OCI-M1 (cell line): ENCODE measurements around the gene GPHN.
A peak's percentile ranks its signal among the peaks of the same experiment; 100 is the strongest.
"Not testable (repeated sequence)": the region's sequence is repeated elsewhere in the genome, so short reads cannot be mapped to it uniquely, and the experiment has no call there.

Experiments
- DNase-seq: peaks from one replicate; lab custom pipeline; 2025; lab: John Stamatoyannopoulos, UW

GPHN gene

DNA sequence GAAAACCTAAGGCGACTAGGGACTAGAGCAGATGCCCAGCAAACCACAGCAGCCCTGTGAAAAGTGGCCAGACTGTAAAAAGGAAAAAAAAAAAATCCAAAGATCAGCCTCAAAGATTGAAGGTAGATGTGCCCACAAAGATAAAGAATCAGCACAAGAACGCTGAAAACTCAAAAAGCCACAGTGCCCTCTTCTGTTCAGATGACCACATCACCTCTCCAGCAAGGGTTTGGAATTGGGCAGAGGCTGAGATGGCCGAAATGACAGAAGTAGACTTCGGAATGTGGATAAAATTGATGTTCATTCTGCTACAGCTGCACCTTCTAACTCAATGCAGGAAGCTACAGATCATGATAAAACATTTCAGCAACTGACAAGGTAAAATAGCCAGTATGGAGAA is 154.4 kb downstream of the GPHN start:
- DNase-seq, result peak; percentile 2

DNA sequence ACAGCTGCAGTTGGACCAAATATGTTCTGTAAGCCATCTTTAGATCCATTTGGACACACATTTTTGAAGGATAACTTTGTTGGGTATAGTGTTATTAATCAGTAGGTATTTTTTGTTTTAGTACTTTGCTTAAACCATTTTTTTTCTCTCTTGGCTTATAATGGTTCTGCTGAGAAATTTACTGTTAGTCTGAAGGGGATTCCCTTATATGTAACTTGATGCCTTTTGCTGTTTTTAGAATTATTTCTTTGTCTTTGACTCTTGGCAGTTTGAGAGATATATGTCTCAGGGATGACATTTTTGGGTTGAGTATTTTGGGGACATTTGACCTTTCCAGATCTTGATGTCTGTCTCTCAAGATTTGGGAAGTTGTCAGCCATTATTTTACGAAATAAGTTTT is 169.8 kb downstream of the GPHN start:
- no peak for DNase-seq

DNA sequence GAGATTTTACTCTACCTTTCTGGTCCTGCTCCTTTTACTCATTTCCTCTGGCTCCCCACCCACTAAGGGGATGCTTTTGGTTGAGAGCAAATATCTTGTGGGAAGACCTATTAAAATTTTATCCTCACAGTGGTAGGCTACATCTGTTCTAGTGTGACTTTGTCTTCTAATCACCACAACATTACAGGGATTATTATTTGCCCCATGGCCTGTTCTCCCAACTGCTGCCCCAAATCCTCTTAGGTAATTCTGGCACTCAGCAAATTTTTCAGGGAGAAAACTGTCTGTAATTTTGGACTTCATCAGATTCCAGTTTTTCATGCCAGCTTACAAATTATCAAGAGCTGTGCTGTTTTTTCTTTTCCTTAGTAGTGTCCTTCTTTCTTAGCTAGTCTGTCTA is 172.3 kb downstream of the GPHN start:
- no peak for DNase-seq

DNA sequence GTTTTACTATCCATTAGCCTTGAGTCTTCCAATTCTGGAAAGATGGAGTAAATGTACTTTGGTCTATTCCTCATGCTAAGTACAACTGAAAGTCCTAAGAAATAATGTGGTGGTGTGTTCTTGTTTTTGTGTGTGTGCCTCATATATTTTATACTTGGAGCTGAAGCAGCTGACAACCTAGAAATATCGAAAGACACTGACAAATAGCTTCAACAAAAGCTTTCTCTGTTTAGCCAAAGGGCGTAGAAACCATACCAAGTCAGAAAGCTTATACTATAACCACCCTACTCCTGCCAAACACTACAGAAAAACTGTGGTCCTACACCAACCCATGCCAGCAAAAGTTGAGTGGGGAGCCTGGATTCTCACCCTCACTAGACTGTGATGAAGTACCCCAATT is 188.4 kb downstream of the GPHN start:
- no peak for DNase-seq

DNA sequence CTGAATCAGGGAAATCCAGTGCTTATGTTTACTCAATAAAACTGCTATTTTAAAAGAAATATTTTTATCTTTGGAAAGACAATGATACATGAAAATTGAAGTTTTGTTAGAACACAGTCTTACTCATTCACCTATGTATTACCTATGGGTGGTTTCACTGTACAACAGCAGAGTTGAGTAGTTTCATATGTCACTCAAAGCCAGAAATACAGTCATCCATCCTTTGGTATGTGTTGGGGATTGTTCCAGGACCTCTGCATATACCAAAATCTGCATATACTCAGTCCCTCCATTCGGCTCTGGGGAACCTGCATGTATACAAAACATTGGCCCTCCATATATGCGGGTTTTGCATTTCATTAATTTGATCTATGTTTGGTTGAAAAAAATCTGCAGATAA is 190.6 kb downstream of the GPHN start:
- no peak for DNase-seq

DNA sequence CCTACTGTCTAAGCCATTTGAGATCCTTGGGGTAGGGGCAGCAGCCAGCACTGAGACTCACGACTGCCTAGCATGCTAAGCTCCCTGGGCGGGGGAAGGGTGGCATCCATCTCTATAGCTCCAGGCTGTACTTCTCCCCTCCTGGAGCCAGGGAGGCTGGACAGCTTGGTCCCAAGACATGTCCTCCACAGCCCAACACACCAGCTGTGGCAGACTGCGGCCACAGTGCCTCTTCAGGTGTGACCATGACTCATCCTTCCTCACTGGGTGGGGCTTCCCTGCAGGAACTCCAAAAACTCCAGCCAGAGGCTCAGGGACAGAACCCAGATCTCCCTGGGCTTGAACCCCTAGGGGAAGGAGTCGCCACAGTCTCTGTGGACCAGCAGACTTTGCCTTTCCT is 193.9 kb downstream of the GPHN start:
- no peak for DNase-seq

DNA sequence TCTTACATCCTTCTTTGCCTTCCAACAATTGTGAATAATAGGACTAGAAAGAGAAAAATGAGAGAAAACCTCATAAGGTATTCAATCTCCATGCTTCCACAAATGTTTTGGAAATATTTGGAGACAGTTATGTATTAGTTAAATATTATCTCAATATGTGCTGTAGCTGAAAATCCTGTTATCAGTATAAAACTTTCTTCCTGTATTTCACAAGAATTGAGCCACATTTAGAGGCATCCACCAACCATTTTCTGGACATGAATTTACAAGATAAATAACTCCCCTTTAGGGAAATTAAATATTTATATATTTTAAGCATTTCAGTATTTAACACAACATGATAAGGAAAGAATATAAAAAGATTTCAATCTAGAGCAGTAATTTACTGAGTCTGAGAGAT is 200.3 kb downstream of the GPHN start:
- DNase-seq, result peak; percentile 0

DNA sequence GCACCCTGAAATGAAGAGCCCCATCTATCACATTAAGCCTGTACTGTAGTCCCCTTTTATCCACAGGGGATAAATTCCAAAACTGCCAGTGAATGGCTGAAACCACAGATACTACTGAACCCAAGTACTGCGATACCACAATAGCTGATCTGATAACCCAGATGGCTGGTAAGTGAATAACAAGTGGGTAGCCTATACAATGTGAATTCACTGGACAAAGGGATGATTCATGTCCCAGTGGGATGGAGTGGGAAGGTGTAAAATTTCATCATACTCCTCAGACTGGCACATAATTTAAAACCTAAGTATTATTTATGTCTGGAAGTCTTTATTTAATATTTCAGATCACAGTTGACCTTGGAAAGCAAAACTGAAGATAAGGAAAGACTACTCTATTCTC is 201.3 kb downstream of the GPHN start:
- peak; percentile 3 for DNase-seq

DNA sequence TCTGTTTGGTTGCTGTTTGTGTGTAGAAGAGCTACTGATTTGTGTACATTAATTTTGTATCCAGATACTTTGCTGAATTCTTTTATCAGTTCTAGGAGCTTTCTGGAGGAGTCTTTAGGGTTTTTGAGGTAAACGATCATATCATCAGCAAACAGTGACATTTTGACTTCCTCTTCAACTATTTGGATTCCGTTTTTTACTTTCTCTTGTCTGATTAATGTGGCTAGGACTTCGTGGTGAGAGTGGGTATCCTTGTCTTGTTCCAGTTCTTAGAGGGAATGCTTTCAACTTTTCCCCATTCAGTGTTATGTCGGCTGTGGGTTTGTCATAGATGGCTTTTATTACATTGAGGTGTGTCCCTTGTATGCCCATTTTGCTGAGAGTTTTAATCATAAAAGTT is 206.3 kb downstream of the GPHN start:
- peak; percentile 29 for DNase-seq

DNA sequence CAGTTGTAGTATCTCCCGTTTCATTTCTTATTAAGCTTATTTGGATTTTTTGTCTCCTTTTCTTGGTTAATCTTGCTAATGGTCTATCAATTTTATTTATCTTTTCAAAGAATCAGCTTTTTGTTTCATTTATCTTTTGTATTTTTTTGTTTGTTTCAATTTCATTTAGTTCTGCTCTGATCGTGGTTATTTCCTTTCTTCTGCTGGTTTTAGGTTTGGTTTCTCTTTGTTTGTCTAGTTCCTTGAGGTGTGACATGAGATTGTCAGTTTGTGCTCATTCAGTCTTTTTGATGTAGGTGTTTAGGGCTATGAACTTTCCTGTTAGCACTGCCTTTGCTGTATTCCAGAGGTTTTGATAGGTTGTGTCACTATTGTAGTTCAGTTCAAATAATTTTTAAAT is 207.4 kb downstream of the GPHN start:
- not testable (repeated sequence) for DNase-seq

DNA sequence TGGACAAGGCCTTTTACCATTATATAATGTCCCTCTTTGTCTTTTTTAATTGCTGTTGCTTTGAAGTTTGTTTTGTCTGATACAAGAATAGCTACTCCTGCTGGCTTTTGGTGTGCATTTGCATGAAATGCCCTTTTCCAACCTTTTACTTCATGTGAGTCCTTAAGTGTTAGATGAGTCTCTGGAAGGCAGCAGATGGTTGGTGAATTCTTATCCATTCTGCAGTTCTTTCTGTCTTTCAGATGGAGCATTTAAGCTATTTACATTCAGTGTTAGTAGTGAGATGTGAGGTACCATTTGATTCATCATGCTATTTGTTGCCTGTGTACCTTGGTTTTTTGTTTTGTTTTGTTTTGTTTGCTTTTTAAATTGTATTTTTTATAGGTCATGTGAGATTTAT is 208.3 kb downstream of the GPHN start:
- no peak for DNase-seq

DNA sequence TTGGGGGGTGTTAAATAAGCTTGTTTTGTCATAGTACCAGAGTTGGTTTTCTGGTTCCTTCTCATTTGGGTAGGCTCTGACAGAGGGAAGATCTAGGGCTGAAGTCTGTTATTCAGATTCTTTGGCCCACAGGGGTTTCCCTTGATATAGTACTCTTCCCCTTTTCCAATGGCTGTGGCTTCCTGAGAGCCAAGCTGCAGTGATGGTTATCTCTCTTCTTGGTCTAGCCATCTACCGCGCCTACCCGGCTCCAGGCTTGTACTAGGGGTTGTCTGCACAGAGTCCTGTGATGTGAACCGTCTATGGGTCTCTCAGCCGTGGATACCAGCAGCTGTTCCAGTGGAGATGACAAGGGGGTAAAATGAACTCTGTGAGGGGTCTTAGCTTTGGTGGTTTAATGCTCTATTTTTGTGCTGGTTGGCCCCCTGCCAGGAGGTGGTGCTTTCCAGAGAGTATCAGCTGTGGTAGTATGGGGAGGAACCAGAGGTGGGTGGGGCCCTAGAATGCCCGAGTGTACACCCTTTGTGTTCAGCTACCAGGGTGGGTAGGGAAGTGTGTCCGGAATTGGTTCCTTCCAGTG is 209.7 kb downstream of the GPHN start:
- peak; percentile 47 for DNase-seq

DNA sequence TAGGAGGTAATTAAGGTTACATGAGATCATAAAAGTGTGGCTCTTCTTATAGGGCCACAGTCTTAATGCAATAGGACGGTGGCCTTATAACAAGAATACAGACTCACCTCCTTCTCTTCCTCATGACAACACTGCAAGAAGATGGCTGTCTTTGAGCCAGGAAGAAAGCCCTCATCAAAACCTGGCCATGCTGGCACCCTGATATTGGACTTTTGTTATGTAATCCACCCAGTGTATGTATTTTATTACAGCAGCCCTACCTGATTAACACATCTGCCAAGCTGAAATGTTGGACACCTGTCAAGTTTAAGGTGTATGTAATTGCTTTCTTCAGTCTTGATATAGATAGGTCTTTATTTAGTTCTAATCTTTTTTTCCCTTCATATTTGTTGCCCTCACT is 217.0 kb downstream of the GPHN start:
- DNase-seq, result no peak

DNA sequence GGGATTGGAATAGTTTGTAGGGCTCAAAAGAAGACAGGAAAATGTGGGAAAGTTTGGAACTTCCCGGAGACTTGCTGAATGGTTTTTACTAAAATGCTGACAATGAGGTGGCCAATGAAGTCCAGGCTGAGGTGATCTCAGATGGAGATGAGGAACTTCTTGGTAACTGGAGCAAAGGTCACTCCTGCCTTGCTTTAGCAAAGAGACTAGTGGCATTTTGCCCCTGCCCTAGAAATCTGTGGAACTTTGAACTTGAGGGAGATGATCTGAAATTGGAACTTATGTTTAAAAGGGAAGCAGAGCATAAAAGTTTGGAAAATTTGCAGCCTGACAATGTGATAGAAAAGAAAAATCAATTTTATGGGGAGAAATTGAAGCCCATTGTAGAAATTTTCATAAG is 223.4 kb downstream of the GPHN start:
- DNase-seq, result not testable (repeated sequence)

DNA sequence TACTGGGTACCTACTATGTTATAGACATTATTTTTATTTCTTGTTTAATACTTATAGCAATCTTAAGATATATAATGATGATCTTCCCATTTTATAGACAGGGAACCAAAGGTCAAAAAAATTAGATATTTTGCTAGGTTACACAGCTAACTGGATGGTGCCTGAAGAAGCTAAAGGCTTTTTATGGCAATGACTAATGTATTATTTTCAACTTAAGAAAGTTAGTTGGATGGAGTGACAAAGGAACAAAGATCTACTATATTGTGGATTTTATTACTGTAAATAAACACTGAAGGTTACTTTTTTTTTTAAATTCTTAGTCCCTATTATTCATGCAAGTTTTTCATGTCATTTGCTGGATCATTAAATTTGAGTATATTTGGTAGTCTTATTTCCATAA is 227.9 kb downstream of the GPHN start:
- no peak for DNase-seq

DNA sequence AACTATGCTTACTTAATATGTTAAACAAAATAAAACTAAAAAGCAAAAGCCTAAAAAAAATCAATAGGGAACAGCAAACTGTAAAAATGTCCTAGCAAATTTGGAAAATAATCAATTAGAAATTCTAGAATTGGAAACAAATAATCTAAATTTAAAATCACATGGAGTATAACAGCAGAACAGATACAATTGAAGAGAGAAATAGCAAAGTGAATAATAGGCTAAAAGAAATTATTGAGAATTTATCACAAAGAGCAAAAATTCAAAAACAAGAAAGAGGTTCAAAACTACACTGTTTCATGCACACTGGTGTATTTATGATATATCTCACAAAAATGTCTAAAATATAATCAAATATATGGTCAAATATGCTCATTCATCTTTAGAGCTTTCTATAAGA is 231.9 kb downstream of the GPHN start:
- DNase-seq, result no peak

DNA sequence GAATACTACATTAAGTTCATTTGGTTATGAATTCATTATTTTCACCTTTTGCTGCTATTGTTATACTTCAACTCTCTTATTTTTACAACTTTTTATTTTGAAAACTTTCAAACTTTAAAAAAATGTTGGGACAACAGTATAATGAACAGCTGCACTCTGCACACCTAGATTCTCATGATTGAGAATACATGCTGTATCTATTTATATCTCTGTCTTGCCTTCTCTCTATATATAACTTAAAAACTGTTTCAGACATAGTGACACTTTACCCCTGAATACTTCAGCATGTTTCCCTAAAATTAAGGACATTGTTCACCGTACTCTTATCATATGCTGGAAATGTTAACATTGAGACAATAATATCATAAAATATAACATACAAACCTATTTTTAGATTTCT is 237.1 kb downstream of the GPHN start:
- no peak for DNase-seq

DNA sequence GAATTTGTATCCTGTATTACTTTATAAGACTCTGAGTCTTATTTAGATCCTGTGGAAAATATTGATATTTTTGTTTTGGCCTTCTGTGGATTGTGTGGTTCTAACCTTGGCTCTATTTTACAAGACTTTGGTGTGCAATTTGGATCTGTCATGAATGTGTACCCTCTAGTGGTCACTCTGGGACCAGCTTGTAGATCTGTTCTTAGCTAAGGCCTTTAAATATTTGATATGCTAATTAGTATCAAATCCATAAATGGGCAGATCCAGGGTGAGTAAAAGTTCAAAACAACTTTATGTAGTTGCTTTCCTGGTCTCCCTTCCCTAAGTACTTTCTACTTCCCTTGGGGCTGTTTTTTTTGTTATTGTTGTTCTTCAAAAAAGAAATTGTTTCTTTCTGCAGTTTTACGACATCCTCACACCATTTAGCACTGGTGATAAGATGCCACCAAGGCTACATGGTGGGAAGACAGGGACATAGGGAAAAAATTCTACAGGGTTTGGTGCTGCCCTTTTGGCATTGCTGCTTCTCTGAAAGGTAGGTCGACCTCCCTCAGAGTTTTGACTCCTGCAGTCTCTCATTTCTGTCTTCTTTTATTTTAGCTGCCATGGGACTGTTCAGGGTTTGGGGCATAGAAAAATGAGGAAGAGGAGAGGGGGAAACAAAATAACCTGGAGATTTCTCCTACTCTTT is 238.5 kb downstream of the GPHN start:
- peak; percentile 24 for DNase-seq

DNA sequence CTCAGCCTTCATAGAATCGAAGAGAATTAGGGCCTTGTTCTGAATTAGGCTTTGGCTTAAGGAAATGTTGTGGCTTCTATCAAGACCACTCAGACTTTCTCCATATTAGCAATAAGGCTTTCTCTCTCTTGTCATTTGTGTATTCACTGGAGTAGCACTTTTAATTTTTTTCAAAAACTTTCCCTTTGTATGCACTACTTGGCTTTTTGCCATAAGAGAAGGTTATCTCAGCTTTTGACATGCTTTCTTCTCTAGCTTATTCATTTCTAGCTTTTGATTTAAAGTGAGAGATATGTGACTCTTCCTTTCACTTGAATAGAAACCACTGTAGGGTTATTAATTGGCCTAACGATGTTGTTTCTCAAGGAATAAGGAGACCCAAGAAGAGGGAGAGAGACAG is 244.2 kb downstream of the GPHN start:
- DNase-seq, result no peak

DNA sequence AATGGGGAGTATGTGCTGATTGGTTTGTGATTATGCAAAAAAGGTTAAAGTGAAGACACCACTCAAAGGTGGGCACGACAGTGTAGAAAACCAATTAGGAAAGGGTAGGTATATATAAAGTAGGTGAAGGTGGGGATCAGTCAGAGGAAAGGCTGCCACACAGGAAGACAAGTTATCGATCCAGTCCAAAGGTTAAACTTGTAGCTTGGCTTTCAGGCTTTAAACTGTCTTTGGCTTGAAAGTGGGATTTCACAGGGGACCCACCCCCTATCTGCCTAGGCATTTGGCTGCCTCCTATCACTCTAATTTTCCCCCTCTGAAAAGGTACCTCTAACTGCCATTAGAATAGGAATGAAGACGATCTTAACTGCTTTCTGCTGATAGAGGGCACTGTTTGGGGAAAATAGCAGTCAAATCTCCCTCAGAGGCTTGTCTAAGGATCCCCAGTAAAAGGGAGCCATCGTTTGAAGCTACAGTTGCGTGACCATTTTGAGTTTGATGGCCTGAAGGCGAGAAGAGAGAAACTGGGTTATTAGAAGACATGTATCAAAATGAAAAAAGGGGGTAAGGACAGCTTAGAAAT is 250.2 kb downstream of the GPHN start:
- no peak for DNase-seq

DNA sequence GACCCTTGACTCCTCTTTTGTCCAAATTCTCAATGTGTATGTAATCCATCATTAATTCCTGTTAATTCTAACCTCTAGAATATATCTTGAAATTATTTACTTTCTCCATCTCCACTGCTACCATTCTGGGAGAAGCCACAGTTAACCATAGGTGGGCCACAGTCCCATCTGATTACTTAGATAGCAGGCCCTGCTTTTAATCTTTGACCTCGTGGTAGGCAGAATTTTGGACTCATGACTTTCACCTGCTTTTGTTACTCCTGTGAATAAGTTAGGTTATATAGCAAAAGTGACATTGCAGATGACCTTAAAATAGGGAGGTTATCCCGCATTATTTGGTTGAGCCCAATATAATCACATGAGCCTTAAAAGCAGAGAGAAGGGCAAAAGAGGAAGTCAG is 264.2 kb downstream of the GPHN start:
- no peak for DNase-seq

DNA sequence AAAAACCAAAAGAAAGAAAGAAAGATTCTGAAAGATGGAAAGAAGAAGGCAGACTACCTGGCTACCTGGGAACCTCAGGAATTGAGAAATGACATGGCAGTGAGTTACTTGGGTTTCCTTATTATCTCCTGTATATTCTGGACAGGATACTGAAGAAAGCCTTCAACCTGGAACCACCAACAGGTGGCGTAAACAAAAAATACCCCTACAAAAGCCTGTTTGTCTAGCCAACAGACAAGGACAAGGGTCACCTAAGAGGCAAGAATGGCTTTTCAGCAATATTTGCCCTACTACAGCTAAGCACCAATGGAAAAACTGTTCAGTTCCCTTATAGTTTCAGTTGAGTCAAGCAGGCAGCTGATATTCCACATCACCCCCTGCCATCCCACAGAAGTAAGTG is 274.9 kb downstream of the GPHN start:
- no peak for DNase-seq

DNA sequence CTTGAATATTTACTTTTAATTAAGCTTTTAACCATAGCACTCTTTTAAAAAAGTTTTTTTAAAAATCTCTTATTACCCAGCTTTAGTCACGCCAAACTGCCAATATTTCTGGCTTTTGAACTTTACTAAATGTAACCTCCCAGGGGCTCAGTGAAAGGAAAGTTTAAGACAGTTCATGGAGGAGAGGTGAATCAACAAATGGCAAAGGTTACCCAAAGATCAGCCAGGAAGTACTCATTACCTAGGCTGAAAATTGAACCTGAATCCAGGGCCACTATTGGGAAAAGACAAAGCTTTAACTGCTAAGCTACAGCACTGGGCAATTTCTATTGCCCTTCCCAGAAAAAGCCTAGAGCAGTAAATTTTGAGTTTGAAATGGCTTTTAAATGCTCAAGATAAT is 282.2 kb downstream of the GPHN start:
- no peak for DNase-seq

DNA sequence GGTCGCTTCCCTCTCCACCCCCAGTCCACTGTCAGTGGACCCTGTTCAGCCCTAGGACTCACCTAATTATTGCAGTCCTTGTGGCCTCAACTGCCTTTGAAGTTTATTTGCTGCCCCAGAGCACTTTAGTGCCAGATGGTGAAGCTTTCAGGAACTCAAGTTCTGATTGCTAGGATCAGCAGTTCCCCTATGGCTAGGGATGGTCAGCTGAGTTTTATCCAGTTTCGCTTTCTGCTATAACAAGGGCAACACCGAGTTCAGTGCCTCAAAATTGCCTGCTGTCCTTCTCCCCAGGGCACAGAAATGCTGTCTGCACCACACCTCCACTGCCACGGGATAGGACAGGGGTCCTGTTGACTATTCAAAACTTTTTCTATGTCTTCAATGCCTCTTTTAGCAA is 295.0 kb downstream of the GPHN start:
- peak; percentile 20 for DNase-seq
